ENCODE measurements around the gene RPTN. TPM values are rescaled to one million over a fixed set of nuclear protein-coding genes. Genes with fewer than 3 reads are reported as not detected.

Gene RPTN
- total RNA-seq, 1 donor from 2014 or later: not detected

DNA sequence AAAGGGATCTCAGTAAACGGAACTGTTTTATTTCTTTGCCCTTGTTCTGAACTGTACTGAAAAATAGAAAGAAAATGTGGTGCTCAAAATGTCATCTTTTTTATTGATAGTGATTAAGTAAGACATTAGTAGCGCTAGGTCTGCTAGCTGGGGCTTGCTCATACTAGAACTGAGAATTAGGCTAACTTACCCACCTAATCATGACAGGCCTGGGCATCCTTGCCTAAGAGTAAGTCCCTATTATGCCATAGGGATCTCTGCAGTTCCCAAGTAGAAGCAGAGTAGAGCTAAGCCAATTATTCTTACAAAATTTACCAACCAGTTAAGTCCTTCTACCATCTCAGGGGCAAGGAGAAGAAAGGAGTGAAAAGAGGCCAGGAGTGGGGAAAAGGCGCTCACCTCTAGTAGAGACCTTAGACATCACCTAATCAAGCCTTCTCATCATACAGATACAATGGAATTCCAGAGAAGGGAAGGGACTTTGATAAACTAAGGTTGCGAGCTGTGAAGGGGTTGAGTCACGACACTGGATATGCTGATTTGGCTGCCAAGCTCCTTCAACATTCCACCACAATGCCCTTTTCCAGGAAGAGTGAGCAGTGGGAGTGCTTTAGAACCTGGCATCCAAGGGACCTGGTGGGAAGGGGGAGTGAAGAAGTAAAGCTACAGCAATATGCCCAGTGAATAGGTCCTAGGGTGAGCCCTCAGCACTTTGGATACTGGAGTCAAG, 27.7 kb upstream of the RPTN start:
- no peak for TF ChIP-seq CTCF (IDR thresholded peaks at IDR 0.05; ENCODE audit: unreplicated experiment)
- no peak for DNase-seq (ENCODE audit: low spot score)
- Mint-ChIP-seq H3K27me3 (ENCODE audit: unreplicated experiment) (no peaks in the 10 kb centered on the region), H3K27ac (ENCODE audit: unreplicated experiment) (no peak overlapping the region), H3K36me3 (ENCODE audit: low read depth, unreplicated experiment) (no peaks in the 10 kb centered on the region), H3K9me3 (ENCODE audit: unreplicated experiment) (no peaks in the 10 kb centered on the region), H3K4me3 (ENCODE audit: unreplicated experiment) (no peak overlapping the region), H3K4me1 (ENCODE audit: unreplicated experiment) (no peaks in the 10 kb centered on the region)

- no peaks in the 10 kb centered on the region for H3K9me3 Mint-ChIP-seq (ENCODE audit: unreplicated experiment)
- no peaks in the 10 kb centered on the region for H3K36me3 Mint-ChIP-seq (ENCODE audit: low read depth, unreplicated experiment)
- H3K4me3 Mint-ChIP-seq (ENCODE audit: unreplicated experiment): no peak overlapping the region
- TF ChIP-seq CTCF (IDR thresholded peaks at IDR 0.05; ENCODE audit: unreplicated experiment): peak; percentile 87
- no peaks in the 10 kb centered on the region for H3K27me3 Mint-ChIP-seq (ENCODE audit: unreplicated experiment)
- H3K4me1 Mint-ChIP-seq (ENCODE audit: unreplicated experiment): no peaks in the 10 kb centered on the region
- no peak overlapping the region for H3K27ac Mint-ChIP-seq (ENCODE audit: unreplicated experiment)
- peak; percentile 31 for DNase-seq (ENCODE audit: low spot score)
Measured at GRCh38 chr1:152185544-152186391, 26.7 kb upstream of the RPTN start.

GRCh38 chr1:152182944-152183361, 23.9 kb upstream of the RPTN start:
- Mint-ChIP-seq H3K4me3 (ENCODE audit: unreplicated experiment) (no peak overlapping the region), H3K27ac (ENCODE audit: unreplicated experiment) (no peak overlapping the region), H3K4me1 (ENCODE audit: unreplicated experiment) (peaks cover 2% of the 10 kb centered on the region), H3K27me3 (ENCODE audit: unreplicated experiment) (no peaks in the 10 kb centered on the region), H3K36me3 (ENCODE audit: low read depth, unreplicated experiment) (no peaks in the 10 kb centered on the region), H3K9me3 (ENCODE audit: unreplicated experiment) (no peaks in the 10 kb centered on the region)
- no peak for DNase-seq (ENCODE audit: low spot score)
- no peak for TF ChIP-seq CTCF (IDR thresholded peaks at IDR 0.05; ENCODE audit: unreplicated experiment)

- Mint-ChIP-seq H3K27ac (ENCODE audit: unreplicated experiment) (no peak overlapping the region), H3K27me3 (ENCODE audit: unreplicated experiment) (no peaks in the 10 kb centered on the region), H3K4me1 (ENCODE audit: unreplicated experiment) (peaks cover 2% of the 10 kb centered on the region), H3K4me3 (ENCODE audit: unreplicated experiment) (no peak overlapping the region), H3K36me3 (ENCODE audit: low read depth, unreplicated experiment) (no peaks in the 10 kb centered on the region), H3K9me3 (ENCODE audit: unreplicated experiment) (no peaks in the 10 kb centered on the region)
- peak; percentile 26 for DNase-seq (ENCODE audit: low spot score)
- TF ChIP-seq CTCF (IDR thresholded peaks at IDR 0.05; ENCODE audit: unreplicated experiment): peak; percentile 58
Measured at GRCh38 chr1:152182431-152182830, 23.4 kb upstream of the RPTN start.

GRCh38 chr1:152179566-152179965, 20.5 kb upstream of the RPTN start:
- Mint-ChIP-seq H3K4me1 (ENCODE audit: unreplicated experiment) (peaks cover 2% of the 10 kb centered on the region), H3K36me3 (ENCODE audit: low read depth, unreplicated experiment) (no peaks in the 10 kb centered on the region)

More at GRCh38 chr1:152179566-152179965, 20.5 kb upstream of the RPTN start:
- no peak overlapping the region for H3K4me3 Mint-ChIP-seq (ENCODE audit: unreplicated experiment)
- DNase-seq (ENCODE audit: low spot score): no peak
- TF ChIP-seq CTCF (IDR thresholded peaks at IDR 0.05; ENCODE audit: unreplicated experiment): no peak
- H3K27me3 Mint-ChIP-seq (ENCODE audit: unreplicated experiment): no peaks in the 10 kb centered on the region
- no peaks in the 10 kb centered on the region for H3K9me3 Mint-ChIP-seq (ENCODE audit: unreplicated experiment)
- no peak overlapping the region for H3K27ac Mint-ChIP-seq (ENCODE audit: unreplicated experiment)

Data from endothelial cell (in vitro differentiated cells).